H1 (cell line): ENCODE measurements around the gene ZNF618.

Source experiments
- CTCF ChIP-seq, 3 experiments: IDR thresholded peaks; 1 replicate in 2 of 3; 2 replicates in 1 of 3; pipeline versions ENCODE4 v1.5.1 to v1.6.1; 2011; ENCODE audit warnings: low read length in 3 of 3, mild to moderate bottlenecking in 3 of 3, inconsistent platforms in 2 of 3, low read depth in 1 of 3, moderate library complexity in 1 of 3; ENCODE audit not compliant: insufficient read depth in 1 of 3; ENCODE audit errors: control extremely low read depth in 1 of 3
- EGR1 ChIP-seq: IDR thresholded peaks from 2 replicates; pipeline ENCODE4 v1.6.1; 2011; ENCODE audit warnings: low read depth, low read length, borderline replicate concordance
- POLR2AphosphoS5 ChIP-seq: IDR thresholded peaks from 2 replicates; pipeline ENCODE4 v1.6.1; 2011; ENCODE audit warnings: low read depth, low read length
- ZNF274 ChIP-seq: IDR thresholded peaks from 2 replicates; pipeline ENCODE4 v1.7.0; 2012; ENCODE audit warnings: low read length, borderline replicate concordance; ENCODE audit errors: extremely low read depth

- TF ChIP-seq ZNF274: no peak
- no peak for TF ChIP-seq EGR1
- no peak for TF ChIP-seq POLR2AphosphoS5
- no peak for TF ChIP-seq CTCF (IDR thresholded peaks at IDR 0.05; ENCODE audit: control extremely low read depth in 1 of 3, insufficient read depth in 1 of 3, low read depth in 1 of 3, low read length in 3 of 3)
These were observed 38.4 kb downstream of the ZNF618 start for GRCh38 chr9:113914517-113914916.
